Right lobe of liver (tissue), 4 donors: ENCODE data around the gene SSH2.

Source experiments
- POLR2A ChIP-seq: fragments of 450-650 bp; IDR thresholded peaks from one replicate; pipeline ENCODE4 v1.6.1; 2017; ENCODE audit warnings: antibody characterized with exemption, mild to moderate bottlenecking
- TF ChIP-seq, protein P1 (sequence below), 4 donors: fragments of 200-600 bp in 3 of 4; fragments of 450-650 bp in 1 of 4; IDR thresholded peaks; one replicate each; pipeline versions ENCODE4 v1.5.1 to v1.8.0; 2016 to 2022; ENCODE audit warnings: antibody characterized with exemption in 4 of 4, mild to moderate bottlenecking in 2 of 4
- donor health status: DM: no; HTN: no; CAD: no.
- donor health status: DM: no; HTN: no; CAD: no.
- donor health status: DM: no; HTN: yes; CAD: no.

DNA sequence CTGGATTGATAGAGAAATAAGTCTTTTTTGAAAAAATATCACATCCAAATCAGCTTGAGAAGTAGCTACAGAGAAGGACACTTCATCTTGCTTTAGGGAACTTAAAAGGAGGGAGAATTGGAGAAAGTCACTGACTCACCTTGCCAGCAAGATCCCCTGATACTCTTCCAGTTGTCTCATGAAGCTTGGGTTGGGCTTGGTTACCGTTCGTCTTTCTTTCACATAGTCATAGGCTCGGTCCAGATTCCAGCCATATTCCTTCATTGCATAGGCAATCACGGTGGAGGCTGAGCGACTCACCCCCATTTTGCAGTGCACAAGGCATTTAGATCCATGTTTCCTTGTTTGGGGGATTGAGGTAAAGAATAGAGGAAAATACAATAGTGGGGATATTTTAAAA is 282.0 kb downstream of the SSH2 start:
- TF ChIP-seq, protein P1, sequence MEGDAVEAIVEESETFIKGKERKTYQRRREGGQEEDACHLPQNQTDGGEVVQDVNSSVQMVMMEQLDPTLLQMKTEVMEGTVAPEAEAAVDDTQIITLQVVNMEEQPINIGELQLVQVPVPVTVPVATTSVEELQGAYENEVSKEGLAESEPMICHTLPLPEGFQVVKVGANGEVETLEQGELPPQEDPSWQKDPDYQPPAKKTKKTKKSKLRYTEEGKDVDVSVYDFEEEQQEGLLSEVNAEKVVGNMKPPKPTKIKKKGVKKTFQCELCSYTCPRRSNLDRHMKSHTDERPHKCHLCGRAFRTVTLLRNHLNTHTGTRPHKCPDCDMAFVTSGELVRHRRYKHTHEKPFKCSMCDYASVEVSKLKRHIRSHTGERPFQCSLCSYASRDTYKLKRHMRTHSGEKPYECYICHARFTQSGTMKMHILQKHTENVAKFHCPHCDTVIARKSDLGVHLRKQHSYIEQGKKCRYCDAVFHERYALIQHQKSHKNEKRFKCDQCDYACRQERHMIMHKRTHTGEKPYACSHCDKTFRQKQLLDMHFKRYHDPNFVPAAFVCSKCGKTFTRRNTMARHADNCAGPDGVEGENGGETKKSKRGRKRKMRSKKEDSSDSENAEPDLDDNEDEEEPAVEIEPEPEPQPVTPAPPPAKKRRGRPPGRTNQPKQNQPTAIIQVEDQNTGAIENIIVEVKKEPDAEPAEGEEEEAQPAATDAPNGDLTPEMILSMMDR (IDR thresholded peaks at IDR 0.05), result no peak
- no peak for TF ChIP-seq POLR2A
